Endodermal cell (in vitro differentiated cells): Measurements from ENCODE around the gene MTHFD2L. TPM values are rescaled to one million over a fixed set of nuclear protein-coding genes. Genes with fewer than 3 reads are reported as not detected.

Source experiments
- DNase-seq: peaks from one replicate; pipeline ENCODE4 v3.0.0-alpha.2; 2017
- H3K27ac ChIP-seq: 2 replicates; pipeline ENCODE4 v1.5.1; 2013; ENCODE audit warnings: mild to moderate bottlenecking, low read depth, low read length, moderate library complexity
- H3K27me3 ChIP-seq: 2 replicates; pipeline ENCODE4 v1.6.1; 2013; ENCODE audit warnings: mild to moderate bottlenecking, low read length, moderate library complexity; ENCODE audit not compliant: insufficient read depth, control insufficient read depth, poor library complexity, severe bottlenecking
- H3K36me3 ChIP-seq: 2 replicates; pipeline ENCODE4 v1.7.0; 2013; ENCODE audit warnings: mild to moderate bottlenecking, low read length, moderate library complexity; ENCODE audit not compliant: control insufficient read depth, insufficient read depth
- H3K4me1 ChIP-seq: one replicate; pipeline ENCODE4 v1.7.0; 2013; ENCODE audit warnings: low read length; ENCODE audit not compliant: control insufficient read depth, insufficient read depth
- H3K4me3 ChIP-seq: 2 replicates; pipeline ENCODE4 v1.5.1; 2013; ENCODE audit warnings: mild to moderate bottlenecking, low read length, moderate library complexity
- H3K9ac ChIP-seq: 2 replicates; pipeline ENCODE4 v1.6.1; 2013; ENCODE audit warnings: mild to moderate bottlenecking, low read length, moderate library complexity; ENCODE audit not compliant: poor library complexity, severe bottlenecking; ENCODE audit errors: extremely low read depth
- H3K9me3 ChIP-seq: 2 replicates; pipeline ENCODE4 v1.6.1; 2013; ENCODE audit warnings: mild to moderate bottlenecking, low read length, moderate library complexity; ENCODE audit not compliant: control insufficient read depth
- H3K27ac Mint-ChIP-seq: 2 replicates; pipeline ENCODE4 v1.8.0; 2020; ENCODE audit warnings: mixed read lengths
- H3K27me3 Mint-ChIP-seq: 2 replicates; pipeline ENCODE4 v1.8.0; 2021; ENCODE audit warnings: mild to moderate bottlenecking, mixed read lengths; ENCODE audit not compliant: insufficient read depth
- H3K36me3 Mint-ChIP-seq: 2 replicates; pipeline ENCODE4 v1.8.0; 2020; ENCODE audit warnings: low read depth, mixed read lengths
- H3K4me1 Mint-ChIP-seq: 2 replicates; pipeline ENCODE4 v1.8.0; 2020; ENCODE audit warnings: mixed read lengths
- H3K4me3 Mint-ChIP-seq: 2 replicates; pipeline ENCODE4 v1.8.0; 2020; ENCODE audit warnings: mild to moderate bottlenecking, moderate library complexity, mixed read lengths
- H3K9me3 Mint-ChIP-seq: 2 replicates; pipeline ENCODE4 v1.8.0; 2020; ENCODE audit warnings: mild to moderate bottlenecking, mixed read lengths
- WGBS, 2 experiments: methylation state at CpG; one replicate each; pipeline versions ENCODE4 v1.1.5 to v1.1.7; 2013; ENCODE audit warnings: missing lambda C conversion rate in 2 of 2, mixed read lengths in 1 of 2; ENCODE audit not compliant: insufficient coverage in 1 of 2, insufficient read length in 1 of 2; 5-methylcytosine and 5-hydroxymethylcytosine counted together
- total RNA-seq, 2 donors: library from RNA; stranded (reverse); fragmentation: NEBNext Ultra II Directional in 1 of 2; extraction: Animal tissue kit (Norgen Biotek cat#: 25700) in 1 of 2; gene quantifications; 2 replicates in 1 of 2; 3 replicates in 1 of 2; pipeline ENCODE4 v1.2.1, GENCODE V29; 2021
- TF ChIP-seq, protein P1 (sequence below): fragments of 200-600 bp; sonication (generic); conservative IDR thresholded peaks from 2 replicates; pipeline ENCODE4 v1.5.0; 2021; ENCODE audit warnings: antibody characterized with exemption, mild to moderate bottlenecking

The MTHFD2L gene
- total RNA-seq, 2 donors from 2014 or later, result 10.4 to 11.5 TPM

- H3K9ac ChIP-seq, result no peak overlapping the region
- Mint-ChIP-seq H3K27ac (peak overlapping the region; percentile 49), H3K36me3 (no peaks in the 10 kb centered on the region), H3K4me3 (no peak overlapping the region), H3K9me3 (no peaks in the 10 kb centered on the region), H3K4me1 (peaks cover 6% of the 10 kb centered on the region), H3K27me3 (no peaks in the 10 kb centered on the region)
- TF ChIP-seq, protein P1, sequence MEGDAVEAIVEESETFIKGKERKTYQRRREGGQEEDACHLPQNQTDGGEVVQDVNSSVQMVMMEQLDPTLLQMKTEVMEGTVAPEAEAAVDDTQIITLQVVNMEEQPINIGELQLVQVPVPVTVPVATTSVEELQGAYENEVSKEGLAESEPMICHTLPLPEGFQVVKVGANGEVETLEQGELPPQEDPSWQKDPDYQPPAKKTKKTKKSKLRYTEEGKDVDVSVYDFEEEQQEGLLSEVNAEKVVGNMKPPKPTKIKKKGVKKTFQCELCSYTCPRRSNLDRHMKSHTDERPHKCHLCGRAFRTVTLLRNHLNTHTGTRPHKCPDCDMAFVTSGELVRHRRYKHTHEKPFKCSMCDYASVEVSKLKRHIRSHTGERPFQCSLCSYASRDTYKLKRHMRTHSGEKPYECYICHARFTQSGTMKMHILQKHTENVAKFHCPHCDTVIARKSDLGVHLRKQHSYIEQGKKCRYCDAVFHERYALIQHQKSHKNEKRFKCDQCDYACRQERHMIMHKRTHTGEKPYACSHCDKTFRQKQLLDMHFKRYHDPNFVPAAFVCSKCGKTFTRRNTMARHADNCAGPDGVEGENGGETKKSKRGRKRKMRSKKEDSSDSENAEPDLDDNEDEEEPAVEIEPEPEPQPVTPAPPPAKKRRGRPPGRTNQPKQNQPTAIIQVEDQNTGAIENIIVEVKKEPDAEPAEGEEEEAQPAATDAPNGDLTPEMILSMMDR, result no peak
- no peaks in the 10 kb centered on the region for H3K36me3 ChIP-seq
- H3K4me3 ChIP-seq, result no peak overlapping the region
- no peaks in the 10 kb centered on the region for H3K27me3 ChIP-seq
- peak; percentile 73 for DNase-seq
- no peaks in the 10 kb centered on the region for H3K9me3 ChIP-seq
- H3K27ac ChIP-seq, result peak overlapping the region; percentile 73
- 77 to 83% methylated on average over 2 to 3 of the region's 3 CpGs for WGBS, 2 experiments
- no peaks in the 10 kb centered on the region for H3K4me1 ChIP-seq
These were observed 48.6 kb upstream of the MTHFD2L start for GRCh38 chr4:74109116-74109869.

DNA sequence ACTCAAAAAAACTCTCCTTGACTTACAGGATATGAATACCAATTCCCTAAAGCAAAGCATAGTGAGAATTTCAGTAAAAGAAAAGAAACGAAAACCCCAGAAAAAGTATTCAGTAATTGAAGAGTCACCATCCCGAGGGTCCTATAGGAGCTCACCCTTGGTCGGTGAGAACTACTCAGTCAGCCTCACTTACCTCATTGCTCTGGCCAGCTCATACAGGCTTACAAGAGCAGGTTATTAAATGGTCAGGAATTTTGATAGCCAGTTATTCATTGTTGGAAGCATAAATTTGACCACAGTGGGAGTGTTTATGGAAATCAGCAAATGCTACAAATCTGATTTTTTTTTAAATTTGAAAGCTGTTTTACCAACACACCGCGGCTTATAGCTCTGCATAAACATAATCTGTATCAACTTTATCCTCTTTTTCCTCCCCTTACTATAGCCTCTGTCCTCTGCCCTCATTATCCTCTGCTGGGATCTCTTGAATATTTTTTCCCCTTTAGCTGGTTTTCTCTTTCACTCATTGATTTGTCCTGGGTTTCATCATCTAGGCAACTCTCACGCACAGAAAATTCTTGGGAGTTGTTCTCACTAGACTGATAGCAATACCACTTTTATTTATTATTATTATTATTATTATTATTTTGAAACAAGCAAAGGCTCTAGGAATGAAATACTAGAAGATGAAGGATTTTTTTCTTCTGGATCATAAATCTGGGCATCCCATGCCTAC lies 47.9 kb upstream of the MTHFD2L start:
- TF ChIP-seq, protein P1, result no peak
- WGBS, 2 experiments, result 90 to 93% methylated on average over 5 of the region's 6 CpGs
- H3K36me3 Mint-ChIP-seq, result no peaks in the 10 kb centered on the region
- Histone ChIP-seq H3K9me3 (no peaks in the 10 kb centered on the region), H3K4me1 (no peaks in the 10 kb centered on the region), H3K36me3 (no peaks in the 10 kb centered on the region), H3K9ac (no peak overlapping the region), H3K27me3 (no peaks in the 10 kb centered on the region), H3K4me3 (no peak overlapping the region), H3K27ac (peak overlapping the region; percentile 73)
- H3K27me3 Mint-ChIP-seq, result no peaks in the 10 kb centered on the region
- H3K9me3 Mint-ChIP-seq, result no peaks in the 10 kb centered on the region
- no peak overlapping the region for H3K4me3 Mint-ChIP-seq
- H3K4me1 Mint-ChIP-seq, result peaks cover 6% of the 10 kb centered on the region
- H3K27ac Mint-ChIP-seq, result peak overlapping the region; percentile 49
- no peak for DNase-seq

DNA sequence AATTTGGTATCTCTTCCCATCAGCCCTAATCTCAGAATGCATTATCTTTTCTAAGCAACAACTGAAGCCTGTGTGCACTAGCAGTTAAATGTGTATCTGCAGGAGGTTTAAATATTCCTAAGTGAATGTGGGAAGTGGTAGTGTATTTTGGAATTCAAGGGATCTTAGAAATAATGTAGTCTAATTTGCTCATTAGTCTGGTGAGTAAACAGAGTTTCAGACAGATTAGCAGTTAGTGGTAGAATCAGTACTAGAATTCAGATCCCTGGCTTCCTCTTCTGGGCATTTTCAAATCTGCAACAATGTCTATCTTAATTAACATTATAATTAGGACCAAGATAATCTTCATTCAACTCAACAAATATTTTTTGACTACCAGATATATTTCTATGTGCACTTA lies 47.2 kb upstream of the MTHFD2L start:
- Mint-ChIP-seq H3K9me3 (no peaks in the 10 kb centered on the region), H3K4me3 (no peak overlapping the region), H3K27me3 (no peaks in the 10 kb centered on the region), H3K36me3 (no peaks in the 10 kb centered on the region), H3K27ac (no peak overlapping the region), H3K4me1 (peaks cover 6% of the 10 kb centered on the region)
- Histone ChIP-seq H3K9me3 (no peaks in the 10 kb centered on the region), H3K4me3 (no peak overlapping the region), H3K9ac (no peak overlapping the region), H3K27me3 (no peaks in the 10 kb centered on the region), H3K36me3 (no peaks in the 10 kb centered on the region), H3K4me1 (no peaks in the 10 kb centered on the region), H3K27ac (no peak overlapping the region)
- TF ChIP-seq, protein P1, result no peak
- no peak for DNase-seq
